GM23248 (cell line): ENCODE results near the gene SLC15A4.

Experiments
- EZH2 ChIP-seq: fragments of 200-600 bp; sonication (generic); IDR thresholded peaks from 2 replicates; pipeline ENCODE4 v1.6.1; 2018; ENCODE audit warnings: antibody characterized with exemption, mild to moderate bottlenecking; ENCODE audit not compliant: insufficient read depth, poor library complexity, severe bottlenecking
- EZH2phosphoT487 ChIP-seq: fragments of 200-600 bp; sonication (generic); IDR thresholded peaks from 2 replicates; pipeline ENCODE4 v1.6.1; 2018; ENCODE audit warnings: antibody characterized with exemption, moderate library complexity, mild to moderate bottlenecking, low read depth; ENCODE audit not compliant: insufficient read depth

DNA sequence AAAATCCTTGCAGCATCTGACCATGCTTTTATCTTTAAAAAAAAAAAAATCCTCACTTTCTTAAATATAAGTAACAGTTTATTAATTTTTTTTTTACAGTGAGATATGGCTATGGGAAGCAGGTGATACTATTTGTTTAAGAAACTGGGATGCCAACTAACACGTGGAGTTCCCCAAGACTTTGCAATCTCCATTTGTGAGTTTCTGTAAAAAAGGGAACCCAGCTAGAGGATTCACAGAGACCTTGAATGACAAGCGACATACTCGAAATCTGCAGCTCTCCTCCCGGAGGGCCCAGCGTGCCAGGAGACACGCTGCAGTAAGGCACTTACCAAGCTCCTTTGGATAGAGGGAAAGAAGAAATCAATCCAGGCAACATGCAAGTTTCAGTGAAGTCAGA, 30.1 kb downstream of the SLC15A4 start:
- TF ChIP-seq EZH2 = no peak
- TF ChIP-seq EZH2phosphoT487 = no peak
